ENCODE measurements around the gene PCDH9.
A peak's percentile ranks its signal among the peaks of the same experiment; 100 is the strongest.

PCDH9 gene

DNA sequence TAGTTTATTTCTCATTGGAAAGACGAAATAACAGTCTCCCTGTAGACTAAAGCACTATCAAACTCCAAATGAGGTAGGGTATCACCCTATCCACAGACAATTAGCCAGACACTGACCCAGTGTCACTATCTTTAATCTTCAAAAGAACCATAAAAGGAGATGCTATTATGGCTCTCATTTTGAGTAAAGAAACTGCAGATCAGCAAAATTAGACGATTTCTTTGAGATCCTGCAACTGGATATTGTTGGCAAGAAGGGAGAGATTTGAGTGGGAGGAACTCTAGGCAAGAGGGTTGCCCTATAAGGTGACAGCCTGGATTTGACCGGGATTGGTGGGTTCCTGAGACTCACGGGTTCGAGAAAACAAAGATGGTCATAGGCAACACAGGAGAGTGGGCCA is 71.2 kb downstream of the PCDH9 start:
- DNase-seq = no peak

DNA sequence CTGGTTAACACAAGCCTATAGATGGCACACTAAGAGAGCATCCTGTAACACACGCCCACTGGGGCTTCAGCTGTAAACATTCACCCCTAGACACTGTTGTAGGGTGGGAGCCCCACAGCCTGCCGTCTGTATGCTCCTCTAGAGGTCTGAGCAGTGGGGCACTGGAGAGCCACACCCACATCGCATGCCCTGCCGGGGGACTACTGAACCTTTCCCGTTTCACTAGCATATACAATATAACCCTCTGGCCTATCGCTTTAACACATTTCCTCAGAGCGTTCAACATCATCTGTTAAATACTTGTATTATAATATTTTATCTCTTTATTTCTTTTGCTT is 73.4 kb downstream of the PCDH9 start:
- no peak for DNase-seq

DNA sequence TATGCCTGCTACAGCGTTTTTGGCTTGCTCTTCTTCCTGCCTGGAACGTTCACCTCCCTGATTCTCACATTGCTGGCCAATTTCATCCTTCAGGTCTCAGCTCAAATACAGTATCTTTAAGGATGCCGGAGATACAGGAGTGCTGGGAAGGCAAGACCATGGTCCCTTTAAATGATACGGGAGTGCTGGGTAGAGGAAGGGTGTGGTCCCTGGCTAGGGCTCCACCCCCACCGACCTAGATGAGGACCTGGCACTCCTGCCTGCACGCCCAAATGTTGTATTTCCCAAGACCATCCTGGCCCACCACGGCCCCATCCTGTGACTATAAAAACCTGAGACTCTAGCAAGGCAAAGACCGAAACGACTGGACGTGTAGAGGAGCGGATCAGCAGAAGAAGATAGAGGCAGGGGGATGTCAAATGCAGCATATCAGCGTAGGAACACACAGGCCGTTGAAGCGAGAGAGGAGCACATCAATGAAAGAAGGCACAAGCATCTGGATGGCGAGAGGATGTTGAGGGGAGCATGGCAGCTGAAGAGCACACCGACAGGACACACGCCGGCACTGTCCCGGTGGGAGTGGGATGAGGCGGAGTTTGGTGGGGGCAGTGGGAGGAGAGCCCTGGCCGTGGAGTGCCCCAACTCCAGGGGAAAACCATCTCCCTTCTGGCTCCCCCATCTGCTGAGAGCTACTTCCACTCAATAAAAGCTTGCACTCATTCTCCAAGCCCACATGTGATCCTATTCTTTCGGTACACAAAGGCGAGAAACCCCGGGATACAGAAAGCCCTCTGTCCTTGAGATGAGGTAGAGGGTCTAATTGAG is 74.0 kb downstream of the PCDH9 start:
- no peak for DNase-seq

DNA sequence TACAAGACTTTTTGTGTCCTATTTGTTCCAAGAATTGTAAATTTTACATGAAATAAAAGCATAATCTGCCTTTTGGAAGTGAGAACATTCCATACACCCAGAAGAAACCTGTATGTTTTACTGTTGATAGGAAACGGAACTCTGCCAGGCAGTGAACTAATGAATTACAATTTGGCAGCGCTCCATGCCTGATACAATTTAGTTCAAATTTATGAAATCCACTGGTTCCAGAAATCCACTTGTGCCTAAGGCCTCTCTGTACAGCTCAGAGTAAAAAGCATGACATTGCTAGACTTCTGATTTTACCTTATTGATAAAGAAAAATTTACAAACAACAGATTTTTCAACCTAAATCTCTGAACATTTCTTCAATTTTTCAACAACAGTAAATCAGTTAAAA is 78.1 kb downstream of the PCDH9 start:
- DNase-seq = no peak

DNA sequence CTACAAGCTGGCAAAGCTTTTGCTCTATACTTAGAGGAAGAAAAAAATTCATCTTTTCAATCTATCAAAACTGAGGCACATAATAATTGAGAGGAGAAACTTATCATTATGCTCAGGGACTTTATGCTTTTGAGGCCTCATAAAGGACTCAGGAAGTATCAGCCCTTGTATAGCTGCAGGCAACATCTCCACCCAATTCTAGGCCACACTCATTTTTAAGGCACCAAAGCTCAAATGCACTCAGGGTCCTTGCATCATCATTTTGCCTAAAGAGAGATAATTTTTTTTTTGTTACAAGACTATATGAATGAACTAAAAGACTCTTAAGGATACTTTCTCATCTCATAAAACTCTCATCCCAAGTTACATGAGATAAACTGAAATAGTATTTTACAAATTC is 78.5 kb downstream of the PCDH9 start:
- no peak for DNase-seq

DNA sequence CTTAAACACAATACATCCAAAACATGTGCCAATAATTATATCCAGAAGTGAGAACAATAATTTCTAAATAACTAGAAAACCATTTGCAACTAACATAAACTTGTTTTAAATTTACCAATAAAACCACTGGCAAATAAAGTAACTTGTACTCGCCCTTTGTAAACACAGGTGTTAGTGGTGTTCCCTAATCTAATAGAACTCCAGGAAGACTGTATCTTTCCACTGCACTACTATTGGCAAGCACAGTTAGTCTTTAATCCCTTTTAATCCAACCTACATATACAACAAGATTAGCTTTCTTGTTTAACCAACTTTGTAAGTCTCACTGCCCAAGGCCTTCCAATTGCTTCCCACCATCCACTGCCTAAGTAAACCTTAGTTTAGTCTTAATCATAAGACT is 79.5 kb downstream of the PCDH9 start:
- DNase-seq = no peak

DNA sequence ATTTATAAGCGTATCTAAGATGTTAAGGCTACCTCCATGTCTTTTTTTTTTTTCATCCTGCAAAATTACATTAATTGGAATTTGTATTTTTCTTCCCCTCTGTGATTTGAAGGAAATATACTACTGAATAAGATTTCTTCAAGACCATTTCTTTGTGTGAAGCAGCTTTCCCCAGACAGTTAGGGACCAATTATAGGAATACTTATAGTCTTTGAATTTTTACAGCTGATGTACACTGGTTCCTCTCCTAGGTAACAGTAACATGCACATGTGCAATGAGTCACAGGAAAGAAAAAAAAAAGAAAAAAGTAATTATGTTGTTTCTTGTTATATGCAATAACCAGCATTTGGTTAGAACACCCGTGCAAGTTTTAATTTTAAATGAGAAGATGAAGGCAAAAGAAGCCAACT is 82.0 kb downstream of the PCDH9 start:
- DNase-seq = no peak

DNA sequence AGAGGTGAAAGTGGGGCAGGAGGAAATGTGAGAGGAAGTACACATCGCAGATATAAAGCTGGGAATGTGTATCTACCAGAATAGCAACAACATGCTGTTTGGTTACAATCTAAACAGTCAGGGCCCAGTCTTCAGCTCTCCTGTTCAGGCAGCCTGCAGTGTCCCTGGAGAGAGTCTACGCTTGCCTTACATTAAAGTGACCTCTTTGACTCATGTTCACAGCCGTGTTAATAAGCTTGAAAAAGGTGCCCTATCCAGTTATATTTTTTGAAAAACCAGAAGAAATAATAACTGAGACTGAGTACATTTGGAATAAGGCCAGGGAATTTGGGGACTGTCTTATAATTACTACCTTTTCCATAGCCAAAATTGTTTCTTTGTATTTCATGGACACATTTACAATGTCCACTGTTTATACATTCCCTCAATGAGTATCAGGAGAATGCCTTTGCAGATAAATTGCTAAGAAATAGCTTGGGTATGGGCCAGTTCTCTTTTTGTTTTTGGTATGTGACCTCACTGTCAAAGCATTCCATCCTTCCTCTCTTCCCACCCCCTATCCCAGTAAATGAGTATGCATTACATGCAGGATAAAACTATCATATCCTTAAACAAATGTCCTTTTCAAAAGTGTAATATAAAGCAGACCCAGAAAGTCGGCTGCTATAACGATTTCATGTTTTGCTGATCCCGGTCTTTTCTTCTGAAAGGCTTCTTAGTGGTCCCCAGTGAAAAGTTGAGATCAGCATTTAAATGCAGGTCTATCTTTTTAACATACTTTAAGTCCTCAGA is 82.6 kb downstream of the PCDH9 start:
- DNase-seq = no peak

DNA sequence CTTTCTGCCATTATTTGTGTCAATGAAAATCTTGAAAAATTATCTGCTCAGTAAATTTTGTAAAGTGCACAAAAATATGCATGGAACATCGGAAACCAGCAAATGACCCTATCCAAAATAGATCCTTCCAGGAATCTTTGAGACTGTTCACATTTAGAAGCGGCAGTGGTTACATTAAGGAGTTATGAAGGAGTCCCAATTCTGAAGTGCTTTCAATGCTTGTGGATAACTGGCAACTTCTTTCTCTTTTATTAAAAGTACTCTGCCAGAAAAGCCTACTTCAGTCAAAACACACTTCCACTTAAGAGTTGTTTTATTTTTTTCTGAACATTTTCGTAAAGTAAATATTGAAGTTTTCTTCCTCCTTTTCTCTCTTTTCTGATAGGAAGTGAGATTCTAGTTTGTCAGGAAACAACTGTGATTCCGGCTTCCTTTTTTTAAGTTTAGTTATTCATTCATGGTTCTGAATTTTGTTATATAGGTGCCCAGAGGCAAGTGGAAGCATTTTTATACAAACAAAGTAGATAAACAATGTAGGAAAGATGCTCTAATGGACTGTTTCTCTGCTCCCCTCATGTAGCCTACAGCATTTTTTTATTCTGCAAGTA is 83.5 kb downstream of the PCDH9 start:
- DNase-seq = peak in 2 of 4 experiments; percentile 1 to 8

DNA sequence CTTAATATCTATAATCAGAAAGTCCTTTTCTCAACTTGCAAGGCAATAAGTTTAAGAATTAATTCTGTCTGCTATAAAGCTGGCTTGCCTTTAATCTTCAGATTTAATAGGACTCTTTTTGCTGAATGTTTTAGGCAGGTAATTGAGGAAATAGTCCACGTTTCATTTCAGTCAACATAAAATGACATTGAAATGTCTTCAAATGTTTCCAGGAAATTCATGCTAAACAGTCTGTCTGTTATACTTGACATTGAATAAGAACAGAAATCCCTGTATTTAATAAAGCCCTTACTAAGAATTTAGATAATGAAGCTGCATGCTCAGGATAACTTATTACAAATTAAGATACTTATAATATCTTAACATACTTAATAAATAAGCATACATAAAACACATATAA is 84.2 kb downstream of the PCDH9 start:
- DNase-seq = no peak

DNA sequence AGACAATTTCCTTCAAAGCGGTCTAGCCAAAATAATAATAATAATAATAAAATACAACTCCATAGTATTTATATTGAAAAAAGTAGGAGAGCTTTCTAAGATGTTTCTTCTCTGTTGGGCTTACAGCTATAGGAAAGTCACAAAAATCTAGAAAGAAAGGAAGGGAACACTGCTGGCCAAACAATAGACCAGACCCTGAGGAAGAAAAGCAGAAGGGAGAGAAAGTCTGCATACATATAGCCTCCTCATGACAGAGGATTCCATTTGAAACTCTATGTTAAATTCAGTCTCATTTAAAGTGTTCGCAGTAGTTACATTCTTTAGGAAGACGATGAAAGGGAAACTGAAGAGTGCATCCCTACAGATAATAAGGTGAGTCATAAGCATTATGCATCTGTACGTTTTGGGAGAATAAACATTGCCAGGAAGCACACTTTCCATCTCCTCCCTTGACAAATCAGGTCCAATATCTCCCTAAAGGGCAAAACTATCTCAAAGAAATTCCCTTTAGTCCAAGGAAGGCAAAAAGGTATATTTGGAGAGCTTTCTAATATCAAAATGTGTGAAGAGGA is 86.5 kb downstream of the PCDH9 start:
- DNase-seq = no peak

DNA sequence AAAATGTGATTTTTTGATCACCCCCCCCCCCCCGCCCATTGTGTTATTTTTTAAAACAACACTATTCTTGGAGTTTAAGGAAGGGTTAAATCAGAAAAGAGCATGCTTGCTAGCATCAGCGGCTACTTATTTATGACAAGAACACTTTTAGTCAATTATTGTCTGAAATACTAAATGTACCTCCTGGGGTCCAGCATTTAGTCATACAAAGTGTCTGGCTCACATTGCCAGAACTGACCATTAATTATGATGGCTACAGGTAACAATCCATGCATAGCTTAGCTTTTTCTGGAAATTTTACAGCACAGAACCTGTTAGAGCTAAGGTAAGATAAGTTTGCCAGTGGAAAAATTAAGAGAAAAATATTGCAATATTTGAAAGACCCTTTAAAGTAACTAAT is 90.1 kb downstream of the PCDH9 start:
- no peak for DNase-seq

DNA sequence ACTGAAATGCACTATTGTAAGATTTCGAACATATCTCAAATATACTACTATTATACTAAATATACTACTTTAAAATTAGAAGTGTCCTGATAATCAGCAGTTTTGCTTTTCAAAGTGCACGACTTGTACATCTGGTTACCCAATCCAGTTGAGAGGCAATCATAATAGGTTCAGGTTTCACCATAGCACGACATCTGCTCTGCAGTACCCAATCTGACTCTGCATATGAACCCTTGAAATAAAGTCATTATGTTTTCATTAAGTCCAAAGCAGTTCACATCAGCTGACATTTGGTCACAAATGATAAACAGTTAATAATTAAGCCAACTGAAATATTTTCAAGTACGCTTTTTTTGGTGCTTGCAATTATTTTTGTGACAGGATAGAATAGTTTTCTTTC is 90.6 kb downstream of the PCDH9 start:
- DNase-seq = no peak

DNA sequence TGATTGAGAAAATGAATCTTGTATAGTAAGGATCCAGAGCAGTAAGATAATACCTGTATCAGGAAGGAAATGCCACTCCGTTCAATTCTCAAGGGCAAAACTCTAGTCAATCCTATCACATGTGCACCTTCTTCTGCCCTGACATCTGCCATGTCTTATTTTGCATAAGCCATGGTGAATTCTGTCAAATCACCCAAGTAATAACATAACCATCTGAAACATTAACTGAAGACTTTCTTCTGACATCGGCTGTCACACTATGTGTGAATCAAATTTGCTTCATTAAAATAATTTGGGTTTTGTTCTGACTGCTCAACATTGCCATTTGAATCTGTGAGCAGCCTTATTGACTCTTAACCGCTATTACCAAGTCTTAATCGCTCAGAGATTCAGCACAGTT is 91.2 kb downstream of the PCDH9 start:
- no peak for DNase-seq

DNA sequence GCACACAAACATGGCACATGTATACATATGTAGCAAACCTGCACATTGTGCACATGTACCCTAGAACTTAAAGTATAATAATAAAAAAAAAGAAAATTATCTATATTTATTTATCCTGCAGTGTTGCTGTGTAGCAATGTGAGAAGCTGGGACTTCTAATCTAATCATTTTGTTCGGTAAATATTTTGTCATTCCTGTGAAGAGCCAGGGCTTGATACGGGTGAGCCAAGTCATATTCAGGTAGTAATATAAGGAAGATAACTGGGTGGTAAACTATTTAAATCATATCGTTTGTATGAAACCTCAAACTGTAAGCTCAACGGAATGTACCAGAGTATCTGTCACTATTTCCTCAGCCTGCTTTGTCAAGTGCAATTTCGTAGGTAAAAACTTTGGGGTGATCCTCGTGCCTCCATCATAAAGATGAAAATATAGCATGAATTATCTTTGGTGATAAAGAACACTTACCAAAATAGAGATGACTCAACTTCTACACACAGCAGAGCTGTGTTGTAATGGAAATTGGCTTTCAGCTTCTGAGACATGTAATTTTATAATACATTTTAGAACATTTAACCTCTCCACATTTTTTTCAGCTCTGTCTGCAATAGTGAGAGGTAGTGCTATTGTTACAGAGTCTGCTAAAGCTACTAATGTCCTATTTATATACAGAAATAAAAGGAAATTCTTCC is 92.9 kb downstream of the PCDH9 start:
- no peak for DNase-seq

DNA sequence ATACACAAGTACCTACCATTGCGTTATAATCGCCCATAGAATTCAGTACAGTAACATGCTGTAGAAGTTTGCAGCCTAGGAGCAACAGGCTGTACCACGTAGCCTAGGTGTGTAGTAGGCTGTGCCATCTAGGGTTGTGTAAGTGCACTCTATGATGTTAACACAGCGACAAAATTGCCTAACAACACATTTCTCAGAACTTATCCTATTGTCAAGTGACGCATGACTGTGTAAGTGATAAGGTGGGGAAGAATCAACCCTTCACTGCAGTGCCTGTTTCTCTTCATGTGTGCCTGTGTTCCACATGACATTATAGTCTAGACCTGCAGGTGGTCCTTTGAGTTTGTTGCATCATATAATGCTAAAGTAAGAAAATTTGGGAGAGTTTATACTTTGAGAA is 94.0 kb downstream of the PCDH9 start:
- no peak for DNase-seq

DNA sequence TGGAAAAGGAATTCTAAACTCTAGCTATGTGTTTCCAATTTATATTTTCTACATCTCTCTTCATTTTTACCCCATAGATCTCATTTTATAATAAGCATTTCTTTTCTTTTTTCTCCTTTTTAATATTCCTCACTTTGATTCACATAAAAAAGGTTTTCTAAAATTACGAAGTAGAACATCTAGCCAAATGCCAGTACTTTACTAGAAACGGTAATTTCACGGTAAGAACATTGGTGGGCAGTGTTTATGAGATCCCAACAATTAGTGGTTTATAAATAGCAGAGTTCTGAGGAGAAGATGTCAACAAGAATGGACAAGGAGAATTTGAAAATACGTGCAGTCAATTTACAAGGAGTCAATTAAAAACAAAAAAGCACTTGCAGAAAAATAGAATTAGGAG is 94.8 kb downstream of the PCDH9 start:
- DNase-seq = no peak

DNA sequence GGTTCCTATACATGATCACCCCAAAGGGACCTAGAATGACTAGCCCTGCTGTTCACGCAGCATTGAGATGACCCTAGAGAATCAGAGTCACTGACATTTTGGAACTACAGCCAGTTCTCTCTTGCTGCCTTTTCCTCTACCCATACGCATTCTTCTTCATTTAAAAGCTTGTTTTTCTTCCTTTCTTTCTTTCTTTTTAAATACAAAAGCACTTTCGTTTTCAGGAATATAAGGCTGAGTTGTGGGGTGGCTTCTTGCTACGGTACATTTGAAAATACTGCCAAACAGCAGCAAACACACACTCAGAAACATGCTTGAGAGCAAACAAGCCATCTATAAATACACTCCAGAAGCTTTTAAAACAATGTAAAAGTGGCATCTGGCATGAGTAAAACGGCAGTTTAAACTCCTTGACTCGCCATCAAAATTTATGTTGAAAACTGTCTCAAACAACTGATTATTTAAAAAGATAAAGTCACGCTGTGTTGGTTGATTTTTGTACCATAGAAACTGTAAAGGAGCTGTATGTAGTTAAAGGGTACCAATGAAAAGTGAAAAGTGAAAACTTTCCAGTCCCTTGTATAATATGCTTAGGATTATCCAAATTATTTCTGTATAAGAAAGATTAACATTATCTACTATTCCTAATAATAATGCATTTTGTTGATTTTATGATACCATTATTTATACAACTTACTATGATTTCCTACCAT is 95.6 kb downstream of the PCDH9 start:
- DNase-seq = no peak

DNA sequence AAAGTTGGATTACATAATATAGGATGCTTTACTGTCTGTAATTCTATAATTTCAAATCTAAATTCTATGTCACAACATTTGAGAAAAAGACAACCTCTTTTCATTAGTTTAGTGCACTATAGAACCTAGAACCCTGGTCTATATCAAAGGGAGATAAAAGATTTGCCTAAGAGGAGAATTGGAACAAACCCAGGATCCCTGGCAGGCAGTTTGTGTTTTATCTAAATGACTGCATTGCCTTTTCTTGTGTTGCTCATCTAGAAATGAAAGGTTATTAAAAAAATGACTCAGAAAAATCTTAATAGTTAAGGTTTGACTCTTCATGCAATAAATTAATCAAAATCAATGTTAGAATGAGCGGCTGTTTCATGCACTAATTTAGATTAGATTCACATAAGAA is 96.7 kb downstream of the PCDH9 start:
- no peak for DNase-seq

DNA sequence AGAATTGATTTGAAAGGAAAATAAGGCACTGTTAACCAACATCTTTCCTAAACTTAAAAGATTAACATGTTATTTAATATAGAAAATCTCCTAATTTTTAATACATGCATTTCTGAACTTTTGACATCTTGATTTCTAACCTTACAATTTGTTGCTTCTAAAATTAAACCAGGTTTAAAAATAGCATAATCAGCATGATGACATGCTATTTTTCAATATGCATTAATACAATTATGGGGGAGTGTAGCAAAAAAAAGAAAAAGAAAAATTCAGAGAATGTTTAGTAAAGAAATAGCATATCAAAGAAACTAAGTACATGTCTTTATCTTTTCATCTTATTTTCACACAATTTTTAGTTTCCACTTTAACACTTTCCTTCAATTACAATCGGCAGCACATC is 98.7 kb downstream of the PCDH9 start:
- no peak for DNase-seq

DNA sequence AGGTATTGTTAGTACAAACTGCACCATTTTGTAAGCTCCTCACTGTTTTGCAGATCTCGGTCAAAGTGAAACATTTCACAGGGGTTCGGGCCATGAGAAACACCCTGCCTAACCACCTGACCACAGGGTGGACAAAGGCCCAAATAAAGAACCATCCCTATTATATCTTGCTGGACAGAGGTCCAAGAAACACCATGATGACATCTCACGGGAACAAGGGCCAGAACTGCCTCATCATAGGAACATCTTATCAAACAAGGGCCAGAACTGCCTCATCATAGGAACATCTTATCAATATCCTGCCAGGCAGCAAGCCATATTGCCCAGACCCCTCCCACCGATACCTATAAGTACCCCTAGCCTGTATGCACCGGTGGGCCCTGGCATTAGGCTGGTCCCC is 99.7 kb downstream of the PCDH9 start:
- no peak for DNase-seq

DNA sequence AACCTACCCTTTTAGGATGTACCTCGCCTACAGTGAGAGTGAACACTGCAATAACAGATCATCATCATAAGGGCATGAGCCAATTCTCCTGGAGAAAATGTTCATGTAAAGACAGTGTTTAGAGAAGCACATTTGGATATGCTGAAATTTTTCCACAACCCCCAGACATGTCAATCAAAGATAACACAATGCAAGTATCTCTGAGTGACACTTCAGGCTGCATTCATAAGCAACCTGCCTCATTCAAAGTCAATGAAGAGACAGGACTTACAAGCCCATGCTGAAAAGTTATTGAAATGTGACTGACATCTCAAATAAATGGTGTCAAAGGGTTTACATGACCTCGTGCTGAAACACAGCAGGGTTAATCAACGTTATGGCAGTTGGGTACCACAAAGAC is 102.0 kb downstream of the PCDH9 start:
- no peak for DNase-seq
